NCI-H2227 (cell line): Measurements from ENCODE around the gene ADCY10.
"Not testable (repeated sequence)": the region's sequence is repeated elsewhere in the genome, so short reads cannot be mapped to it uniquely, and the experiment has no call there.

Source experiments
- DNase-seq: peaks from one replicate; lab custom pipeline; 2025; ENCODE audit not compliant: unreplicated experiment; lab: John Stamatoyannopoulos, UW

ADCY10 gene

GRCh38 chr1:167893798-167894197 is 20.1 kb downstream of the ADCY10 start:
- no peak for DNase-seq

GRCh38 chr1:167890400-167890799 is 23.5 kb downstream of the ADCY10 start:
- DNase-seq, result no peak

GRCh38 chr1:167887187-167887586 is 26.7 kb downstream of the ADCY10 start:
- not testable (repeated sequence) for DNase-seq

- no peak for DNase-seq
Measured at GRCh38 chr1:167882376-167882775, 31.6 kb downstream of the ADCY10 start.

GRCh38 chr1:167881786-167882185 is 32.1 kb downstream of the ADCY10 start:
- no peak for DNase-seq

GRCh38 chr1:167881069-167881468 is 32.9 kb downstream of the ADCY10 start:
- DNase-seq, result no peak

GRCh38 chr1:167880580-167881021 is 33.3 kb downstream of the ADCY10 start:
- no peak for DNase-seq

- no peak for DNase-seq
Measured at GRCh38 chr1:167879508-167879907, 34.4 kb downstream of the ADCY10 start.

- no peak for DNase-seq
Measured at GRCh38 chr1:167878372-167879160, 35.4 kb downstream of the ADCY10 start.

GRCh38 chr1:167876597-167877175 is 37.2 kb downstream of the ADCY10 start:
- no peak for DNase-seq

- DNase-seq, result no peak
Measured at GRCh38 chr1:167871331-167871730, 42.6 kb downstream of the ADCY10 start.

GRCh38 chr1:167869157-167870001 is 44.6 kb downstream of the ADCY10 start:
- DNase-seq, result not testable (repeated sequence)

- not testable (repeated sequence) for DNase-seq
Measured at GRCh38 chr1:167866739-167867414, 47.1 kb downstream of the ADCY10 start.

- not testable (repeated sequence) for DNase-seq
Measured at GRCh38 chr1:167866326-167866725, 47.6 kb downstream of the ADCY10 start.

GRCh38 chr1:167865804-167866308 is 48.1 kb downstream of the ADCY10 start:
- not testable (repeated sequence) for DNase-seq

GRCh38 chr1:167865193-167865592 is 48.7 kb downstream of the ADCY10 start:
- DNase-seq, result not testable (repeated sequence)

GRCh38 chr1:167864392-167865032 is 49.4 kb downstream of the ADCY10 start:
- no peak for DNase-seq

GRCh38 chr1:167863921-167864279 is 50.0 kb downstream of the ADCY10 start:
- DNase-seq, result no peak

- DNase-seq, result not testable (repeated sequence)
Measured at GRCh38 chr1:167863191-167863920, 50.6 kb downstream of the ADCY10 start.
